GM19438 (cell line): Measurements from ENCODE around the gene KHDRBS2.

Experiments
- ATAC-seq: cut with Tn5 transposase; IDR thresholded peaks from one replicate; pipeline ENCODE4 v1.9.1; 2021; ENCODE audit warnings: low read depth; ENCODE audit not compliant: unreplicated experiment

The KHDRBS2 gene

DNA sequence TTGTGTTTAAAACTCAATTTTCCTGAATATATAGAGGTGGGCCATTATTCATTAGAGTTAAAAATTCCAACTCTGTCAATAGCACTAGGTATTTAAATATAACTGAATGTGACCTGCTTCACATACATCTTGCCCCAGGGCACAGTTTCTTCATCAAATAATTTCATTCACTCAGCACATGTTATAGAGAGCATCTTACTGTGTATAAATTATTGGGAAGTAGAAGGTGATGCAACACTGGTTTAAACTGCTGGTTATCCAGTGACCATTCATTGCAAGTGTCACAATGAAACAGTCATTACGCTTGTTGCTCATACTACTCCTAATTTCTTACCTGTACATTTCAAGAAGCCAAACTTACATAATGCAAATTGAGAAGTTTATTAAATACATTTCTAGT, 93.4 kb downstream of the KHDRBS2 start:
- no peak for ATAC-seq

DNA sequence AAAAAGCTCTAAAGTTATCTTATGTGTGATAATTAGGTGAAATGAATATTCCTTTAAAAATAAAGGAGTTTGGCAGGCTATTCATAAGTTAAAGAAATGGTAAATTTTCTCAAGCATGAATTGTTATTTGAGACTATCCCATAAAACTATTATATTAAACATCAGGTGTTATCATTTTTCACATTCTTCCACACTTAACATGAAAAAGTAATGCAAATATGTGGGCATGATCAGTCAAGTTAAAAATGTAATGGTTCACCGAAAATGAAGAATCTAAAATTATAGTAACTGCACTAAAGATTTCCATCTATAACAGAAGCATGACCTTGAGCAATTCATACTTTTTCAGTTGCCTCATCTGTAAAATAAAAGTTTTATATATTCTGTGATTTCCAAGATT, 110.8 kb downstream of the KHDRBS2 start:
- no peak for ATAC-seq

DNA sequence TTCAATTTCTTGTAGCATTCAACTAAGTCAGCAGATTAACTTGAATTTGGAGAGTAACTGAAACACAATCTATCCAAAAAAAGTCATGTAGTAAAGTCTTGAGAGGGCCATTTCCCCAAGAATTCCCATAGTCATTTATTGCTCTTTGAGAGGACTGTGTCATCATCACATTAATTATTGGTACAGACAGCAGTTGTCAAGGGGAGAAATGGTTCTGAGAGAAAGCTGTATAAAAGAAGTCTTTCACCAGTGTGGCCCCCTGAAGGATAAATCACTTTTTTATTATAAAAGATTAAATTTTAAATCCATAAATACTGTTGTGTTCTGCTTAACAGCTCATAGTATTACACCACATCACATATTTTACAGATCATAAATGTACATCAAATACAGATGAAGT, 111.5 kb downstream of the KHDRBS2 start:
- ATAC-seq, result no peak

GRCh38 chr6:62167736-62168135, 118.3 kb downstream of the KHDRBS2 start:
- no peak for ATAC-seq

GRCh38 chr6:62162858-62163257, 123.2 kb downstream of the KHDRBS2 start:
- no peak for ATAC-seq

DNA sequence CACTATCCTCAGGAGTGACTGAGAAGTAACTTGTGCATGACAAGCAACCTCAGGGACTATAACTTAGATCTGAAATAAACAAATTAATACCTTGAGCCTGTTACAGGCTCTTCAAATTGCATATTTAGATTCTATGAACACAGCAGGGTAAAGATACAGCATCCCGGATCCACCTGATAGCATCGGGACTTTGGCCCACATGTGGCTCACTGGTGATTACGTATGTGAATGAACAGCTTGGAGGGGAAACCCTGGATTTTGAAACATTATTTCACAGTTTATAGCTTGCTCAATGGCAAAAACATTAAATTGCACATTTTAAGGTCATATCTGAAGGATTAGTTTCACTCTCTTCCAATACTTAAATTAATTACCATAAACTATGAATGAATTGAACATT, 133.2 kb downstream of the KHDRBS2 start:
- no peak for ATAC-seq

- ATAC-seq, result no peak
These were observed 135.9 kb downstream of the KHDRBS2 start for GRCh38 chr6:62150048-62150663.

GRCh38 chr6:62146954-62147853, 138.8 kb downstream of the KHDRBS2 start:
- ATAC-seq, result no peak

DNA sequence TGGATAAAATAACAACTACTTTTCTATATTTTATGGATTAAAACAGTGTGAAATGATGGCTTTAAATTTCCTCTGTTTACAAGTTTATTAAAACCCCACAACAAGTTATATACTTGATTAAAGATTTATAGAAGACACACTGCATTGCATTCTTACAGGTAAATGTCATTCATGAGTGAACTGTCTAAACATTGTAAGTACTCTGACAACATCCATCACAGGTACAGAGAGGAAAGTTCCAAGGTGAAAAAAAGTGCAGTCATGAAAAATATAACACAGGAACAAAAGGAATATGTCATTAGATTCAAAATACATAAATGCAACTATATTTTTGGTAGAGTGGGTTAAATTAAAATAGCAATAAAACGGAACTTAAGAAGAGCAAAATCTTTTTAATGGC, 156.9 kb downstream of the KHDRBS2 start:
- ATAC-seq, result no peak

GRCh38 chr6:62119401-62119800, 166.6 kb downstream of the KHDRBS2 start:
- ATAC-seq, result no peak

DNA sequence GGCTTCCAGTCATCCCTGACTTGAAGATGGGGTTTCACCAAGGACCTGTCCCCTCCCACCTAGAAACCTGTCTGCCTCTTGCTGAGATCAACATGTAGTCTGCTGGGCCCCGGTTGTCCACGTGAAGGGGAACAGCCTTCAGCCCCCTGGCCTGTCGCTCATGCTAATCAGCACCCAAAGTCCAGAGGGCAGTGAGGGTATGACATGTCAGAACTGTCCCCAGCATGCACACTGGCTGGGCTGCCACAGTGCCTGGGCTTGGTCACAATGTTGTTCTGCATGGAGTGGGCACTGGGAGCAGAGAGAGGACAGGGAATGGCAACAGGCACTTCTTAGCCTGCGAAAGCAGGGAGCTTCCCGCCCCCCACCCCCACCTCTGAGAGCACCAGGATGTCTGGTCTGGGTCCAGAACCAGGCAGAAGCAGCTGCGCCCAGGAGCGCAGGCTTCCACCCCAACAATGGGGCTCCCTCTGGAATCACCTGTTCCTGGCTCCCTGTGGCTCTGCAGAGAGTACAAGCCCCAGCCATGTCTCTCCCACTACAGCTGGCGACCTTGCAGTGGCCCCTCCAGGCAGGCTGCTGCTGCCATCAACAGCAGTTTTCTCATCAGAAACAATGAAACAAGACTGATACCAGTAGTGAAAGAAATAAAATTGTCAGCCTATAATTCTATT, 182.7 kb downstream of the KHDRBS2 start:
- ATAC-seq, result no peak

DNA sequence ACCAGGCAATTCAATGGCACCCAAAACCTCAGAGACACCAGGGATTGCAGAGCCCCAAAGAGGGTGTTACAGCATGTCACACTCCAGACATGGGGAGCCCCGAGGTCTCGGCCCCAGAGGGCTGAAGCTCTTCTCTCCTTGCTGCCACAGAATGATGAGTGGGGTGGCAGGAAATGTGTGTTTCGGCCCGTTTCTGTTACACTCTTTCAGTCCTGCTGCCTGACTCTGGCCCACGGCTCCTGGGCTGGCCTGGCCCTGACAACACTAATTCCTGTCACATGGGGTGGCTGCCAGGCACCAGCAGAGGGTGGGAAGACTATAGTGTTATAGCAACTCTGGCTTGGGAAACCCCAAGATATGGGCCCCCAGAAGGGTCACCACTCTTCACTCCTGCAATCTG, 183.6 kb downstream of the KHDRBS2 start:
- ATAC-seq, result no peak

GRCh38 chr6:62090442-62091229, 195.4 kb downstream of the KHDRBS2 start:
- ATAC-seq, result no peak

DNA sequence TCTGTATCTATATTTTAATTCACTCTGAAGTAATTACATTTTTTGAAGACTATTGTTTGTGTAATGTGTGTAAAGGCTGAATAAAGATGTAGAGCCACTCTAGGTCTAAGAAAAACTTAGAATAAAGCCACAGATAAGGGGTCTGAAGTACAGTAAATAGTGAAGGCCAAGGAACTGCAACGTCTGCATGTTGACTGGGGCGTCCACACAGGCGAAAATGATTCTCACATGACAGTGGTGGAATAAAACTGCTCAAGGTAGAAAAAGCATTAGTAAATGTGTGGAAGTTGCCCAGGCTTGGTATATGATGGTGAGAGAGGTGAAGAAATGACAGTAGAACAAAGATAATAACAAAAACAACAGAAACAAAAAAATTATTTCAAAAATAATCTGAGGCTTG, 196.2 kb downstream of the KHDRBS2 start:
- ATAC-seq, result no peak

- ATAC-seq, result no peak
These were observed 200.0 kb downstream of the KHDRBS2 start for GRCh38 chr6:62086047-62086446.

DNA sequence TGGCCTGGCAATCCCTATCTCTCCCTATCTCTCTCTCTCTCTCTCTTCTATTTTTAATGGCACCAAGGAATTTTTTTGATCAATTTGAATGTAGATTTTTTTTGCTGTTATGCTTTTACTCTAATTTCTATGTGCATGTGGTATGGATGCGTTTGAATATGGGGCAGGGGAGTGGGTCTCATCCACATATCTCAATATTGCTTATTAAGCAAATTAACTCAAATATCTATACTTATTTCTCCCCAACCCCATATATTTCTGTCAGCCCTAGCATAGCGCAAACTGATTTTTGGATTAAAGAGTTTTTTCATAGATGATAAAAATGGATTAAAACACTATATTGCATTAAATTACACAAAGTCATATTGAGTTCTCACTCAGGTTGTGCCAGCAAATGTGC, 210.2 kb downstream of the KHDRBS2 start:
- ATAC-seq, result no peak

DNA sequence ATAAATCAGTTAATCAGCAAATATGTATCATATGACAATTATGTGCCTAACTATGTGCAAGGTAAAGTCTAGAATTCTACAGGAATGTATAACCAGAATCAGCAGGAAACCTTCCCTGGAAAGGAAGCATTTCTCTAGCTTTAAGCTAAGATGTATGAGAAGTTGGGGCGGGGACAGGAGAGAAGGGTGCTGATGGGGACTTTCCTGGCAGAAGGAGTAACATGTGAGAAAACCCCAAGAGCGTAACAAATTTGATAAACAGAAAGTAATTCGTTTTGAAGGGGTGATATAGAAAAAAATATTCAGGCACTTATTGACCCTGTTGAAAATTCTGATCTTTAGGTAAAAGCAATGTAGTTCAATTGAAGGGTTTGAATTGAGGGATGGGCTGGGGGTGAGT, 226.1 kb downstream of the KHDRBS2 start:
- no peak for ATAC-seq

- ATAC-seq, result no peak
These were observed 228.7 kb downstream of the KHDRBS2 start for GRCh38 chr6:62057300-62057699.

DNA sequence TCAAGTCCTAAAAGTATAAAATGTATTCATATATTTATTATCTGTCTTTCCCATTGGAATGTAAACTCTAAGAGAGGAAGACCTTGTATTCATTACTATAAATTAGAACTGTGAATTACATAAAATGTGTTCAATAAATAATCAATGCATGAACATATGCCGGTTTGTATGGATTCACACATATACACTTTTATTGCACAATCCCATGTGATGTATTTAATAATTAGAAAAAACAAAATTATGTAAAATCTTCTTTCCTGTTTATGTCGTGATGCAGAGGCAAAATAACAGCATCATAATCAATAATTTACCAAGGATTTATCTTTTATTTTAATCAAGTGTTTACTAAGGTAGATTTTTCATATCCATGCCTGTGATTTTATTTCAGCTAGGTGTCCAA, 240.5 kb downstream of the KHDRBS2 start:
- ATAC-seq, result no peak

DNA sequence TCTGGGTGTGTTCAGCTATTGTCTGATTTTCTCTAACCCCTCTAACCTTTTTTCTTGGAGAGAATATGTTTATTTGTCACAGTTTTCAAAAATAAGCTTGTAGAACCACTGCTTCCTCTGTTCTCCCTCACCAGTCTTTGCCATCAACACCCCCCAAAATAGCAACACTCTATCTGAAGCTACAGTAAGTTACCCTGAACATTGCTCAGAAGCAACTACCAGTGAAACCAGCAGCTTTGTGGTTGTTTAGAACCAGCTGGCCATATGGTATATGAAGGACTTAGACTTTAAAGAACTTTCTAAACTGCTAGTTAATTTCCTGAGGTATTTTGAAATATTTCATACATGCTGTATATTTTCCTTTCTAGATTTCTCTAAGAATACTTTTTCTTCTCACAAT, 242.9 kb downstream of the KHDRBS2 start:
- ATAC-seq, result no peak

GRCh38 chr6:62042429-62042828, 243.6 kb downstream of the KHDRBS2 start:
- no peak for ATAC-seq
